T47D (cell line): ENCODE results near the gene TRPM4.

Source experiments
- DNase-seq, 2 experiments: peaks; one replicate each; pipeline versions ENCODE4 v3.0.0 to v3.0.0-alpha.2; 2011 to 2012; ENCODE audit warnings: low read depth in 1 of 2, low spot score in 1 of 2
- JUND ChIP-seq: IDR thresholded peaks from 2 replicates; pipeline ENCODE4 v1.6.1; 2012; ENCODE audit warnings: low read depth
- in situ Hi-C: cut with HindIII; loops from 2 replicates; pipeline ENCODE4 v1.10.0; 2016; ENCODE audit warnings: low sequenced_read_pairs, low pct_unique_long_range_greater_than_20kb

The TRPM4 gene

DNA sequence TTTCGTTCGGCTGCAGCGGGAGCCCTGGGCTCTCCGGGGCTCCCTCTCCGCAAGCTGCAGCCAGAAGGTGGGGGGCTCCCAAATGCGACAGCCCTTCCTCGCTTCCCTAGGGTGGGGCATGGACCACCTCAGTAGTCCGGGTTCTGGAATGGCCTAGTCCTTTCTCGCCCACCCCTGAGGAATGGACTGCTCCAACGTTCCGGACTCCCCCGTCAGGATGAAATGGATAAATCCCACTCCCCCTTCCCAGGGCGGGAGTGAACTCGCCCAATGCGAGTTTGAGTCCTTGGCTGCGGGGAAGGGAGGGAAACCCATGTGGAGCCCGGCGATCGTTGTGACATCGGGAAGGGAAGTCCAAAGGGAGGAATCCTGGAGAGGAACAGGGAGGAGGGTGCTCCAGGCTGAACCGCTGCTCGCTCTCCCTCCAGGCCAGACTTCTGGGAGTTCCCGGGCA lies 7.9 kb upstream of the TRPM4 start:
- no peak for TF ChIP-seq JUND
- DNase-seq: peak in 1 of 2 experiments; percentile 80
- in situ Hi-C loops: no loop called here

- in situ Hi-C loops: no loop called here
- peak; percentile 55 to 97 for DNase-seq
- no peak for TF ChIP-seq JUND
Observed at GRCh38 chr19:49150106-49150943, 7.3 kb upstream of the TRPM4 start.

GRCh38 chr19:49150944-49151243 lies 6.7 kb upstream of the TRPM4 start:
- DNase-seq: peak in 1 of 2 experiments; percentile 48
- TF ChIP-seq JUND: no peak
- in situ Hi-C loops: no loop called here

- in situ Hi-C loops: no loop called here
- TF ChIP-seq JUND: no peak
- DNase-seq: peak; percentile 78 to 98
Observed at GRCh38 chr19:49151267-49152118, 6.1 kb upstream of the TRPM4 start.

GRCh38 chr19:49152119-49152550 lies 5.5 kb upstream of the TRPM4 start:
- in situ Hi-C loops: no loop called here
- no peak for DNase-seq
- no peak for TF ChIP-seq JUND

DNA sequence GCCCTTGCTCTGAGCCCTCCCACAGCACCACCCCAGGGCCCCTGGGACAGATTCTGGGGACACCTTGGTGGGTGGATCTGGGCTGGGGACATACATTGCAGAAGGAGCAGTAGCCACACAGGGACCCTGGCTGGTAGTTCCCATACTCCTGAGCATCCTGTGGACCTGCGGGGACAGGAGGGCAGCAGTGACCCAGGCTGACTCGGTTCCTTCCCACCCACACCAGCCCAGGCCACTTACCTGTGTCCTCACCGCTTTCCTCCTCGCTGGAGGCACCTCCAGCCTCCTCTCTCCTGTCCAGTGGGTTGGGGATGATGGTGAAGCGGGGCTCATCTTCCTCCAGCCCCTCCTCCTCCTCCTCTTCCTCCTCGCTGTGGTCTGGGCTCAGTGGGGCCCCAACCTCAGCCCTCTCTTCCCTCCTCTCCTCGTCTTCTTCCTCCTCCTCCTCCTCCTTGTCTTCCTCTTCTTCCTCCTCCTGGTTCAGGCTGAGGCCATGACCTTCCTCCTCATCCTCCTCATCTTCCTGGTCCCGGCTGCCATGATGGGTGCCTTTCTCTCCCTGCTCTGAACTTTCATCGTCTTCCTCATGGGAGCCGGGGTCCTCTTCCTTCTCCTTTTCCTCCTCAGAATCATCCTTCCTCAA lies 4.3 kb upstream of the TRPM4 start:
- no peak for DNase-seq
- TF ChIP-seq JUND: no peak
- in situ Hi-C loops: no loop called here

DNA sequence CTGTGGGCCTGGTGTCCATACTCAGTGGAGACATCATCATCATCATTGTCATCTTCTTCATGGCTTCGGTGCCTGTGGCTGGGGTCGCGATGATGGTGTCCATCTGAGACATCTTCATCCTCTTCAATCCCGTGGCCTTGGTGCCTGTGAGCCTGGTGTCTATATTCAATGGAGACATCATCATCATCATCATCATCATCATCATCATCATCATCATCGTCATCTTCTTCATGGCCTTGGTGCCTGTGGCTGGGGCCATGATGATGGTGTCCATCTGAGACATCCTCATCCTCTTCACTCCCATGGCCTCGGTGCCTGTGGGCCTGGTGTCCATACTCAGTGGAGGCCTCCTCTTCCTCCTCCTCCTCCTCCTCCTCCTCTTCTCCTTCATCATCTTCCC lies 3.3 kb upstream of the TRPM4 start:
- in situ Hi-C loops: no loop called here
- no peak for DNase-seq
- TF ChIP-seq JUND: no peak

DNA sequence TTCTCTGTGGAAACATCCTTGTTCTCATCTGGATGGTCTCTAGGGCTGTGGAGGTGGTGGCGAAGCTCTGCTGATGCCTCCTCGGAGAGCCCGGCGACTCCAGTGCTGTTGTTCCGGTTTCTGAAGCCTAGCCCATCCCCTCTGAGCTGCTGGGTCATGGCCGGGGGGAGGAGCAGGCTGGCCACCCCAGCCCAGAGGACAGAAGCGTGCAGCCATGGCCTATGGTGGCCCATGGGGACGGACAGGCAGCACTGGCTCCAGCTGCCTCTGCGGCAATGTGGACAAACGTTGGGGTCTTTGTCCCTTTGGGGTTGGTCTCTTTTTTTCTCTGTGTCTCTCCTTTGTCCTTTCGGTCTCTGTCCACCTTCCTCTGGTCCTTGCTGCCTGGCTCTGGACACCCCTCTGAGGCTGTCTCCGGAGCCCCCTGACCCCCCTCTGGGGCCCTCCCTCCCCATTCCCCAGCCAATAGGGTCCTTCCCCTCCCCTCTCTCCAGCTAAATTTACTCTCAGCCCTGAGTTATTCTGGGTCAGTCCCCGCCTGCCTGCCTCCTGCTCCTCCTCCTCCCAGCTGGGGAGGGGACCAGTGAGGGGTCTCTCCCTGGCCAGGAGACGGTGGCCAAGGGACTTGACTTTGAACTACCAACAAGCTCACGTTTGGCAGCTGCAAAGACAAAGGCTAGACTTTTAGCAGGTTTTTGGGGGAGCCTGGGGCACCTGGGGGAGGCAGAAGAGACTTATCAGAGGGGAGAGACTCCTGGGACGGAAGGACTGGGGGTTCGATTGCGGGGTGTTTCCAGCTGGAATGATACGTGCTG lies 2.4 kb upstream of the TRPM4 start, which contains the start of gene HRC:
TSS of gene HRC (minus strand) at position 392 of the 815 bp plus-strand sequence. CDS start at position 233, 159 bp downstream.
- no peak for TF ChIP-seq JUND
- in situ Hi-C loops: no loop called here
- no peak for DNase-seq

DNA sequence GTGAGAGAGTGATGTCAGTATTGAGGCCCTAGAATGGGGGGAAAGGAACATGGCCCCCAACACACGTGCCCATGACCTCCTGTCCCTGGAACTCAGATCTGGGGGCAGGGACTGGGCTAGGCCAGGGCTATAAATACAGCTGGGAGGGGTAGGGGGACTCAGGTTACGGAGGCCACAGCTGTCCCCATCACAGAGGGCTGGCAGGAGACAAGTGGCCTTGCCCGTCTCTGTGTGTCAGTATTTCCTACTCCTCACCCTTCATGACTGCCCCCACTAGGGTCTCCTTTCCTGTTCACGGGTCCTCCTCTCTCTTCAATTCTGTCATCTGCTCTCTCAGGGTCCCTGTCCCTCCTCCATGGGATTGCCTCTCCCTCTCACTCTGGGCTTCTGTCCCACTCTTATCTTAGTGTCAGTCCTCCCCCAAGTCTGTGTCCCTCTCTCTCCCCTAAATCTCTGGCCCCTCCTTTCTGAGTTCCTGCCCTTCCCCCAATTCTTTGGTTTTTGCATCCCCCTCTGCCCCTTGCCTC lies 1.7 kb upstream of the TRPM4 start:
- DNase-seq: no peak
- TF ChIP-seq JUND: no peak
- in situ Hi-C loops: no loop called here

- TF ChIP-seq JUND: no peak
- in situ Hi-C loops: no loop called here
- no peak for DNase-seq
Observed at GRCh38 chr19:49160450-49161189, 3.0 kb downstream of the TRPM4 start.

DNA sequence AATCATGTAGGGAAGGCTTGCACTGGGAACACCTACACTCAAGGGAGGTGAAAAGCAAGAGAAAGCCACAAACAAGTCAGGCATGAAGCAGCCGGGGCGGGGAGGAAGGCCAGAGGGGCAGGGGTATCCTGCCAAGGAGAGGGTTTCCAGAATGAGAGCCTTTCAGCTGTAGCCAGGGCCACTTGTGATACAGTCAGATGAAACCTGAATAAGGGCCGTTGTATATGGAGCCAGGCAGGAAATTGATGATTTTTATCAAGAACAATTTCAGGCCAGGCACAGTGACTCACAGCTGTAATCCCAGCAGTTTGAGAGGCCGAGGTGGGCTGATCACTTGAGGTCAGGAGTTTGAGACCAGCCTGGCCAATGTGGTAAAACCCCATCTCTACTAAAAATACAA lies 4.4 kb downstream of the TRPM4 start:
- DNase-seq: no peak
- in situ Hi-C loops: no loop called here

More for the DNA sequence above, 4.4 kb downstream of the TRPM4 start:
- no peak for TF ChIP-seq JUND
